T-helper 17 cell (primary cell): ENCODE measurements around the gene ANKS3. TPM values are rescaled to one million over a fixed set of nuclear protein-coding genes. Genes with fewer than 3 reads are reported as not detected.

Experiments used
- ATAC-seq: fragments of 150-1000 bp; cut with Tn5 transposase; 2 replicates; pipeline ENCODE4 v1.10.0; 2021; ENCODE audit warnings: mild to moderate bottlenecking, moderate library complexity
- DNase-seq, 3 donors: peaks; one replicate each; pipeline versions ENCODE4 v3.0.0 to v3.0.0-alpha.2; 2020 to 2021
- H3K9me3 ChIP-seq: one replicate; pipeline ENCODE4 v1.7.0; 2013; ENCODE audit warnings: low read length, mild to moderate bottlenecking; ENCODE audit not compliant: control insufficient read depth, poor library complexity, severe bottlenecking
- H3K27ac Mint-ChIP-seq: one replicate; pipeline ENCODE4 v1.8.0; 2022; ENCODE audit warnings: mild to moderate bottlenecking, moderate library complexity, mixed read lengths
- H3K27me3 Mint-ChIP-seq: one replicate; pipeline ENCODE4 v1.8.0; 2022; ENCODE audit warnings: mixed read lengths
- H3K36me3 Mint-ChIP-seq: one replicate; pipeline ENCODE4 v1.8.0; 2022; ENCODE audit warnings: low read depth, mixed read lengths
- H3K4me1 Mint-ChIP-seq: one replicate; pipeline ENCODE4 v1.8.0; 2022; ENCODE audit warnings: mild to moderate bottlenecking, mixed read lengths
- H3K4me3 Mint-ChIP-seq: one replicate; pipeline ENCODE4 v1.8.0; 2022; ENCODE audit warnings: mild to moderate bottlenecking, moderate library complexity, mixed read lengths
- total RNA-seq, 4 donors: library from RNA in 2 of 4; stranded (reverse) in 2 of 4; gene quantifications; one replicate each; pipeline ENCODE4 v1.2.3 and lab custom pipeline; 2022 to 2026

The ANKS3 gene
- total RNA-seq, 2 donors from 2014 or later, result 15.6 to 20.0 TPM

DNA sequence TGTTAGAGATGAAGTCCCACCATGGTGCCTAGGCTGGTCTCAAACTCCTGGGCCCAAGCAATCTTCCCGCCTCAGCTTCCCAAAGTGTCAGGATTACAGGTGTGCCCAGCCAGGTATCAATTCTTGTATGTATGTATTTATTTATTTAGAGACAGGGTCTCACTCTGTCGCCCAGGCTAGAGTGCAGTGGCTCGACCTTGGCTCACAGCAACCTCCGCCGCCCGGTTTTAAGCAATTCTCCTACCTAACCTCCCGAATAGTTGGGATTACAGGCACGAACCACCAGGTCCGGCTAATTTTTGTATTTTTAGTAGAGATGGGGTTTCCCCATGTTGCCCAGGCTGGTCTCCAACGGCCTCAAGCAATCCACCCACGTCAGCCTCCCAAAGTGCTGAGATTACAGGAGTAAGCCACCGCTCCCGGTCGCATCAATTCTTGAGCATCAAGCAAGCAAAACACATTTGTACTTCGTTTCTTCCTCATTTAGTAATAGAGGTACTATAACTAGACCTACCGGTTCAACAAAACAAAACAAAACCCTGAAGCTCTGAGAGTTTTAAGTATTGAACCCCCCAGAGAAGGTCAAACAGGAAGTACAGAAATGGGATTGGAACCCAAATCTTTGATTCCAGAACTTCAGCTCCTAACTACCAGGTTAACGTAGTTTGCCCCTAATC is 33.9 kb upstream of the ANKS3 start:
- DNase-seq (no peak), ATAC-seq (no peak)
- Mint-ChIP-seq H3K4me1 (peaks cover 26% of the 10 kb centered on the region), H3K4me3 (peak overlapping the region; percentile 91), H3K27me3 (no peaks in the 10 kb centered on the region), H3K36me3 (no peaks in the 10 kb centered on the region), H3K27ac (peak overlapping the region; percentile 80)
- H3K9me3 ChIP-seq, result no peaks in the 10 kb centered on the region

- Mint-ChIP-seq H3K27me3 (no peaks in the 10 kb centered on the region), H3K4me3 (peak within 1 kb of the TSS; percentile 91), H3K4me1 (peaks cover 28% of the 10 kb centered on the region), H3K27ac (peak within 1 kb of the TSS; percentile 80), H3K36me3 (no peaks in the 10 kb centered on the region)
- no peaks in the 10 kb centered on the region for H3K9me3 ChIP-seq
- DNase-seq, result peak; percentile 87 to 96 (median 90)
- ATAC-seq, result peak; percentile 96
These were observed 33.0 kb upstream of the ANKS3 start, which contains the start of gene ZNF500 for GRCh38 chr16:4766875-4767628. Gene ZNF500 (minus strand): TSS chr16:4767162. CDS start chr16:4765978, 1,184 bp downstream.

DNA sequence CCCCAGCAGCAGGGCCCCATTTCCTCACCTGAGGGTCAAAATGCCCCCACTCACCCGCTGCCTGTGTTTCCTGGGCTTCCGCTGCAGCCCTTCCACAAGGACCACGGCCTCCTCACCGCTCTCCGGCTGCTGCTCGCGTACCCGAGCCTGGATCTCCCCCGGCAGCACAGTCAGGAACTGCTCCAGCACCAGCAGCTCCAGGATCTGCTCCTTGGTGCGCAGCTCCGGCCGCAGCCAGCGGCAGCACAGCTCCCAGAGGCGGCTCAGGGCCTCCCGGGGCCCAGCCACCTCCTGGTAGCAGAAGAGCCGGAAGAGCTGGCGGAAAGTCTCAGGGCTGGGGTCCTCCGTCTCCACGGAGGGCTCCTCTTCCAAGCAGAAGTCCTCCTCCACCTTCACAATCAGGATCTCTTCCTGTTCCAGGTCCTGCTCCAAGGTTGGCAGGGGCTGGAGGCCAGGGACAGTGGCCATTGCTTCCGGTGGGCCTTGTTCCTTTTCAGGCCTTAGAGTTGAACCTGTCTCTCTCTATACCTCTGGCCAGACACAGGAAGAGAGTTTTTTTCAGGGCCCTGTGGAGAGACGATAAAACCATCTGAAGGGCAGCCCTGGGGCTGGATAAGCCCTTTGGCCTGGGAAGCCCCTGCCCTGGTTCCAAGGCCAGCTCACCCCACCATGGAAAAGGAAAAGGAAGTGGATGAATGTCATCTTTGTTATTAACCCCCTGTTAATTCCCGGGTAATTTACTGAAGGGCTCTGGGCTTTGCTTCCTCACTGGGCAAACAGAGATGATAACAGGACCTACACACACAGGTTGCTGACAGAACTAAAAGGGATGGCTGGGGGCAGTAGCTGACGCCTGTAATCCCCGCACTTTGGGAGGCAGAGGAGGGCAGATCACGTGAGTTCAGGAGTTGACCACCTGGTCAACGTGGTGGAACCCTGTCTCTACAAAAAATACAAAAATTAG is 31.7 kb upstream of the ANKS3 start:
- Mint-ChIP-seq H3K4me1 (peaks cover 28% of the 10 kb centered on the region), H3K36me3 (no peaks in the 10 kb centered on the region), H3K27me3 (no peaks in the 10 kb centered on the region), H3K4me3 (peak overlapping the region; percentile 85), H3K27ac (peak overlapping the region; percentile 80)
- ATAC-seq (no peak), DNase-seq (no peak)
- no peaks in the 10 kb centered on the region for H3K9me3 ChIP-seq

DNA sequence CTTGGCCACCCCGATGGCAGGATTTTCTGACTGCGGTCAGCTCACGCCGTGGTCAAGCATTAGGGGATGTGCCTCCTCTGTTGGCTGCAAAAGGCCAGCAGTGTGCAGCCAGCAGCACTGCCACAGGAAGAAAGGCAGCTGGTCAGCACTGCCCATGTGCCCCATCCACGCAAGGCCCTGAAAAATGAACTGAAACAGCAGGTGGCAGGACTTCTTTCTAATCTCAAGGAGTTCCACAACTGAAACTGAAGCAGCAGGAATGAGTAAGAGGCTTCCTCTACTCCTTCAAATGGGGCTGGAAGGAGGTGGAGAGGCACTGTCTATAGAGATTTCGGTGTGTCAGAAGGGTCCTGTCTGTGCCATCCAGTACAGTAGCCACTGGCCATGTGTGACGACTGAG is 29.7 kb upstream of the ANKS3 start:
- Mint-ChIP-seq H3K4me3 (peak overlapping the region; percentile 9), H3K27me3 (no peaks in the 10 kb centered on the region), H3K27ac (no peak overlapping the region), H3K4me1 (peaks cover 22% of the 10 kb centered on the region), H3K36me3 (peaks cover 3% of the 10 kb centered on the region)
- H3K9me3 ChIP-seq, result no peaks in the 10 kb centered on the region
- ATAC-seq (no peak), DNase-seq (no peak)

- H3K9me3 ChIP-seq, result no peaks in the 10 kb centered on the region
- Mint-ChIP-seq H3K4me1 (peaks cover 11% of the 10 kb centered on the region), H3K27ac (peak overlapping the region; percentile 34), H3K4me3 (no peak overlapping the region), H3K36me3 (peaks cover 8% of the 10 kb centered on the region), H3K27me3 (no peaks in the 10 kb centered on the region)
- ATAC-seq (no peak), DNase-seq (no peak)
These were observed 28.1 kb upstream of the ANKS3 start for GRCh38 chr16:4762205-4762604.

- no peaks in the 10 kb centered on the region for H3K9me3 ChIP-seq
- DNase-seq (no peak), ATAC-seq (no peak)
- H3K36me3 Mint-ChIP-seq, result peaks cover 12% of the 10 kb centered on the region
- H3K27me3 Mint-ChIP-seq, result no peaks in the 10 kb centered on the region
- peaks cover 3% of the 10 kb centered on the region for H3K4me1 Mint-ChIP-seq
- no peak overlapping the region for H3K4me3 Mint-ChIP-seq
- no peak overlapping the region for H3K27ac Mint-ChIP-seq
These were observed 26.3 kb upstream of the ANKS3 start for GRCh38 chr16:4760221-4760910.

GRCh38 chr16:4755687-4756086 is 21.6 kb upstream of the ANKS3 start:
- H3K27ac Mint-ChIP-seq, result no peak overlapping the region
- no peak overlapping the region for H3K4me3 Mint-ChIP-seq
- peaks cover 13% of the 10 kb centered on the region for H3K36me3 Mint-ChIP-seq
- DNase-seq, result no peak
- ATAC-seq, result no peak
- no peaks in the 10 kb centered on the region for H3K27me3 Mint-ChIP-seq
- no peaks in the 10 kb centered on the region for H3K4me1 Mint-ChIP-seq
- H3K9me3 ChIP-seq, result no peaks in the 10 kb centered on the region

DNA sequence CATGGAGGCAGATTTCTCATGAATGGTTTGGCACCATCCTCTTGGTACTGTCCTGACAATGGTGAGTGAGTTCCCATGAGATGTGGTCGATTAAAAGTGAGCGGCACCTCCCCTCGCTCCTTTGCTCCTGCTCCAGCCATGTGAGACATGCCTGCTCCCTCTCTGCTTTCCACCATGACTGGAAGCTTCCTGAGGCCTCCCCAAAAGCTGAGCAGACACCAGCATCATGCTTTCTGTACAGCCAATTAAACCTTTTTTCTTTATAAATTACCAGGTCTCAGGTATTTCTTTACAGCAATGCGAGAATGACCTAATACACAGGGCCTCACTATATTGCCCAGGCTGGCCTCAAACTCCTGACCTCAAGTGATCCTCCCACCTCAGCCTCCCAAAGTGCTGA is 20.8 kb upstream of the ANKS3 start:
- H3K36me3 Mint-ChIP-seq, result peaks cover 10% of the 10 kb centered on the region
- no peaks in the 10 kb centered on the region for H3K4me1 Mint-ChIP-seq
- ATAC-seq (no peak), DNase-seq (no peak)
- no peak overlapping the region for H3K4me3 Mint-ChIP-seq
- H3K27me3 Mint-ChIP-seq, result no peaks in the 10 kb centered on the region
- H3K9me3 ChIP-seq, result no peaks in the 10 kb centered on the region
- H3K27ac Mint-ChIP-seq, result no peak overlapping the region

GRCh38 chr16:4753227-4753626 is 19.2 kb upstream of the ANKS3 start:
- Mint-ChIP-seq H3K27me3 (no peaks in the 10 kb centered on the region), H3K4me1 (no peaks in the 10 kb centered on the region), H3K36me3 (peaks cover 4% of the 10 kb centered on the region), H3K27ac (no peak overlapping the region), H3K4me3 (no peak overlapping the region)
- ATAC-seq (no peak), DNase-seq (no peak)
- no peaks in the 10 kb centered on the region for H3K9me3 ChIP-seq

- no peaks in the 10 kb centered on the region for H3K9me3 ChIP-seq
- peaks cover 4% of the 10 kb centered on the region for H3K4me1 Mint-ChIP-seq
- no peak for ATAC-seq
- H3K27me3 Mint-ChIP-seq, result no peaks in the 10 kb centered on the region
- H3K27ac Mint-ChIP-seq, result no peak overlapping the region
- H3K36me3 Mint-ChIP-seq, result peaks cover 4% of the 10 kb centered on the region
- DNase-seq, result no peak
- no peak overlapping the region for H3K4me3 Mint-ChIP-seq
These were observed 18.5 kb upstream of the ANKS3 start for GRCh38 chr16:4752351-4753100.

DNA sequence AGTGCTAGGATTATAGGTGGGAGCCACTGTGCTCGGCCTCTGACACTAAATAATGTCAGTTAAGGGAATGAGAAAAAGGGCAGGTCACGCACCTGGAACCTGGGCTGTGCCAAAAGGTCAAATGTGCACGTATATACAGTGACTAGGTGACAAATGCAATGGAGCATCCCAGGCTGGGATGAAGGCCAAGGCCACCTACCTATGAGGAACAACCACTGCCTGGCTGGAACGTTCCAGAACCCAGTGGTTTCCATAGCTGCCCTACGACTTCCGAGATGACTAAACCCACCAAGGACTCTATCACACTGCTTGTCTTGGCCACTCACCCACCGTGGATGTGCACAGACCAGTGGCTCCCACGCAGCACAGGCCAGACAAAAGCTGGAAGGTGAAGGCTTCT is 16.8 kb upstream of the ANKS3 start:
- Mint-ChIP-seq H3K27ac (no peak overlapping the region), H3K4me3 (no peak overlapping the region), H3K36me3 (peaks cover 4% of the 10 kb centered on the region), H3K27me3 (no peaks in the 10 kb centered on the region), H3K4me1 (peaks cover 4% of the 10 kb centered on the region)
- ATAC-seq, result no peak
- no peak for DNase-seq
- no peaks in the 10 kb centered on the region for H3K9me3 ChIP-seq

DNA sequence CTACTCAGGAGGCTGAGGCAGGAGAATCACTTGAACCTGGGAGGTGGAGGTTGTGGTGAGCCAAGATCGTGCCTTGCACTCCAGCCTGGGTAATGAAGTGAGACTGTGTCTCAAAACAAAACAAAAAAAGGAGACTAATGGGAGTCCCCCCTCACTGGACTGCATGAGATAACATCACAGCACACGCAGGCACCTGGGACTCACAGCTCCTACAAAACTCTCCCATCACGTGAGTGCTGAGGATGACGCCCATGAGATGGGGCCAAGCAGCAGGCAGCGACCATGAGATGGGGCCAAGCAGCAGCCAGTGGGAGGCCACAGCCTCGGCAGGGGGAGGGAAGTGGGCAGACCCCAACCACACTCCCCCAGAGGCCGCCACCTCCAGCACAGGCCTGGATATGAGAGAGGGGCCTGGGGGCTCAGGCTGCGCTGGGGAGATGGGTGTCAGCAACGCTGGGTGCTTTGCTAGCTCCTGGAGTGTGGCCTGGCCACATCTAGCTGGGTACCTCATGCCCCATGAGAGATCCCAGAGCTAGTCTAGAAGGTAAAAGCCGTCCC is 15.7 kb upstream of the ANKS3 start:
- Mint-ChIP-seq H3K4me3 (no peak overlapping the region), H3K36me3 (no peaks in the 10 kb centered on the region), H3K27me3 (no peaks in the 10 kb centered on the region), H3K27ac (no peak overlapping the region), H3K4me1 (peaks cover 4% of the 10 kb centered on the region)
- no peaks in the 10 kb centered on the region for H3K9me3 ChIP-seq
- DNase-seq, result no peak
- ATAC-seq, result no peak
